ENCODE data around the gene GSE1. TPM values are rescaled to one million over a fixed set of nuclear protein-coding genes. Genes with fewer than 3 reads are reported as not detected.

The GSE1 gene
- total and polyA plus RNA-seq, 9 of the 15 experiments (the other 6 are each of a cell fraction or from before 2014, with no cell fraction given): 12.2 to 244 (median 57.9) TPM

DNA sequence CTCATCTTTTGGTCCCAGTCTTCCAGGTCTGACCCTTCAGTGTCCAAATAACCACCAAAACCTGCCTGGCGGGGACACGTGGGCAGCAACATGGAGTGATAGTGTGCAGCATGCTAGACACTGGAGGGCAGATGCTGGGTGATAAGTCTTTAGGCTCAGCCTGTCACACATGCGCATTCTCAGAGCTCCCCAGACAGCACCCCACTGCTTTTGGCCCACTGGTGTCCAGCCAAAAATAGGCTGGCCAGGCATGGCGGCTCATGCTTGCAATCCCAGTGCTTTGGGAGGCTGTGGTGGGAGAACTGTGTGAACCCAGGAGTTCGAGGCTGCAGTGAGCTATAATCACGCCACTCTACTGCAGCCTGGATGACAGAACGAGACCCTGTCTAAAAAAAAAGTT lies 63.3 kb downstream of the GSE1 start (continued):
- TF ChIP-seq, protein P1, sequence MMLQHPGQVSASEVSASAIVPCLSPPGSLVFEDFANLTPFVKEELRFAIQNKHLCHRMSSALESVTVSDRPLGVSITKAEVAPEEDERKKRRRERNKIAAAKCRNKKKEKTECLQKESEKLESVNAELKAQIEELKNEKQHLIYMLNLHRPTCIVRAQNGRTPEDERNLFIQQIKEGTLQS (IDR thresholded peaks at IDR 0.05): no peak
- TF ChIP-seq, protein P1 (CRISPR knock-in tag; conservative IDR thresholded peaks at IDR 0.05): no peak
- no peak for TF ChIP-seq AFF4 (CRISPR knock-in tag; IDR thresholded peaks at IDR 0.05)
- TF ChIP-seq, protein P2, sequence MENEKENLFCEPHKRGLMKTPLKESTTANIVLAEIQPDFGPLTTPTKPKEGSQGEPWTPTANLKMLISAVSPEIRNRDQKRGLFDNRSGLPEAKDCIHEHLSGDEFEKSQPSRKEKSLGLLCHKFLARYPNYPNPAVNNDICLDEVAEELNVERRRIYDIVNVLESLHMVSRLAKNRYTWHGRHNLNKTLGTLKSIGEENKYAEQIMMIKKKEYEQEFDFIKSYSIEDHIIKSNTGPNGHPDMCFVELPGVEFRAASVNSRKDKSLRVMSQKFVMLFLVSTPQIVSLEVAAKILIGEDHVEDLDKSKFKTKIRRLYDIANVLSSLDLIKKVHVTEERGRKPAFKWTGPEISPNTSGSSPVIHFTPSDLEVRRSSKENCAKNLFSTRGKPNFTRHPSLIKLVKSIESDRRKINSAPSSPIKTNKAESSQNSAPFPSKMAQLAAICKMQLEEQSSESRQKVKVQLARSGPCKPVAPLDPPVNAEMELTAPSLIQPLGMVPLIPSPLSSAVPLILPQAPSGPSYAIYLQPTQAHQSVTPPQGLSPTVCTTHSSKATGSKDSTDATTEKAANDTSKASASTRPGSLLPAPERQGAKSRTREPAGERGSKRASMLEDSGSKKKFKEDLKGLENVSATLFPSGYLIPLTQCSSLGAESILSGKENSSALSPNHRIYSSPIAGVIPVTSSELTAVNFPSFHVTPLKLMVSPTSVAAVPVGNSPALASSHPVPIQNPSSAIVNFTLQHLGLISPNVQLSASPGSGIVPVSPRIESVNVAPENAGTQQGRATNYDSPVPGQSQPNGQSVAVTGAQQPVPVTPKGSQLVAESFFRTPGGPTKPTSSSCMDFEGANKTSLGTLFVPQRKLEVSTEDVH (IDR thresholded peaks at IDR 0.05; ENCODE audit: low read depth, partially characterized antibody): peak; percentile 34
- peak; percentile 71 for TF ChIP-seq POLR2A (conservative IDR thresholded peaks at IDR 0.05)
- no peak for TF ChIP-seq NR0B1 (IDR thresholded peaks at IDR 0.05; ENCODE audit: partially characterized antibody)
- no peak for TF ChIP-seq HLTF (IDR thresholded peaks at IDR 0.05)
- TF ChIP-seq RBFOX2 (IDR thresholded peaks at IDR 0.05; ENCODE audit: low read depth, low read length): peak; percentile 44
